ENCODE data around the gene ZNF446.
"Not testable (repeated sequence)": the region's sequence is repeated elsewhere in the genome, so short reads cannot be mapped to it uniquely, and the experiment has no call there.

ZNF446 gene

GRCh38 chr19:58479303-58479702, 3.2 kb downstream of the ZNF446 start:
- no peak overlapping the region for H3K4me3 ChIP-seq (ENCODE audit: control insufficient read depth, low read depth, low read length)
- no peak for TF ChIP-seq CTCF (conservative IDR thresholded peaks at IDR 0.05; ENCODE audit: control insufficient read depth, insufficient read depth, low read depth, low read length)
- no peak for DNase-seq (ENCODE audit: low read depth)

DNA sequence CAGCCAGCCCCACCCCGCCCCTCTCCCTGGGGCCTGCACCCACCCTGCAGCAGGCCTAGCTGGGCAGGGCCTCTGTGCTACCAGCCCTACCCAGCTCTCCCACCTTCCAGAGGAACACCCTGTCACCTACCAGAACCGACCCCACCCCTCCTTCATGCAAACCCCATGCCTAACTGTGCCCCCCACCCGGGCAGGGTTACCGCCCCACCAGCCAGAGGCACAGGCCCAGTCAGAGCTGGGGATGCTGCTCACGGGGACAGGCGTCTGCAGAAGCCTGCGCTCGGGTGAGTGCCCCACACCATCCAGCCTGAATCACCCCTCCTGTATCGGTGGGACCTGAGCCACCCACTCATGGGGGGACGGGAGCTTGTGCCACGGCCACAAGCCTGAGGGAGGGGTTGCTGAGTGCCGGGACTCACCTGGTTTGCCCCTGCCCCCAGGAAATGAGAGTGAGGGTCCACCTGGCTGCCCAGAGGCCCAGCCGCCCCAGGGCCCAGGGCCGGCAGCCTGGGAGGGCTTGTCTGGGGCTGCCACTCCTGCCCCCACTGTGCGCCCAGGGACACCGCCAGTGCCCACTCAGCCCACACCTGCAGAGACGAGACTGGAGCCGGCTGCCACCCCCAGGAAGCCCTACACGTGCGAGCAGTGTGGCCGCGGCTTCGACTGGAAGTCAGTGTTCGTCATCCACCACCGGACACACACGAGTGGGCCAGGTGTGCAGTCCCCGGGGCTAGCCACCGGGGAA, 3.8 kb downstream of the ZNF446 start:
- no peak overlapping the region for H3K4me3 ChIP-seq (ENCODE audit: control insufficient read depth, low read depth, low read length)

GRCh38 chr19:58480481-58480830, 4.3 kb downstream of the ZNF446 start:
- no peak for DNase-seq (ENCODE audit: low read depth)
- H3K4me3 ChIP-seq (ENCODE audit: control insufficient read depth, low read depth, low read length) = no peak overlapping the region
- no peak for TF ChIP-seq CTCF (conservative IDR thresholded peaks at IDR 0.05; ENCODE audit: control insufficient read depth, insufficient read depth, low read depth, low read length)

More for the DNA sequence above, 3.8 kb downstream of the ZNF446 start:
- no peak for TF ChIP-seq CTCF (conservative IDR thresholded peaks at IDR 0.05; ENCODE audit: control insufficient read depth, insufficient read depth, low read depth, low read length)
- no peak for DNase-seq (ENCODE audit: low read depth)

DNA sequence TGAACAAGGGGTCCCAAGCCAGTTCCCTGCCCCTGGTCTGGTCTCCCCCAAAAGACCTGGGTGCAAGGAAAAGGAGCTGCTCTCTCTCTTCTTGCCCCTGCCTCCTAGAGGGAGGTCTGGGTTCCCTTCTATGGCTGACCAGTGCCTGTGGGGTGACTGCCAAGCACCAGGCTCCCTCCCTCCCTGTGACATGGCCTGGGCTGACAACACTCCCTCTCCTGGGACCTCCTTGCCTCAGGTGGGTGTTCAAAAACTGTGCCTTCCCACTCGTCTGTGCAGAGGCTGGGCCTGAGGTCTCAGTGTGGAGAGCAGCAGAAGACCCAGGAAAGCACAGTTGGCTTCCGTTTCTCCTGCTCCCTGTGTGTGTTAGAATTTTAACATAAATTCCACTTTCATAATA, 4.7 kb downstream of the ZNF446 start:
- no peak for TF ChIP-seq CTCF (conservative IDR thresholded peaks at IDR 0.05; ENCODE audit: control insufficient read depth, insufficient read depth, low read depth, low read length)
- H3K4me3 ChIP-seq (ENCODE audit: control insufficient read depth, low read depth, low read length) = no peak overlapping the region
- no peak for DNase-seq (ENCODE audit: low read depth)

- no peak overlapping the region for H3K4me3 ChIP-seq (ENCODE audit: control insufficient read depth, low read depth, low read length)
- no peak for DNase-seq (ENCODE audit: low read depth)
- no peak for TF ChIP-seq CTCF (conservative IDR thresholded peaks at IDR 0.05; ENCODE audit: control insufficient read depth, insufficient read depth, low read depth, low read length)
These were observed 6.2 kb downstream of the ZNF446 start for GRCh38 chr19:58482372-58482771.

GRCh38 chr19:58483776-58484175, 7.6 kb downstream of the ZNF446 start:
- TF ChIP-seq CTCF (conservative IDR thresholded peaks at IDR 0.05; ENCODE audit: control insufficient read depth, insufficient read depth, low read depth, low read length) = no peak
- no peak for DNase-seq (ENCODE audit: low read depth)
- H3K4me3 ChIP-seq (ENCODE audit: control insufficient read depth, low read depth, low read length) = no peak overlapping the region

- not testable (repeated sequence) for H3K4me3 ChIP-seq (ENCODE audit: control insufficient read depth, low read depth, low read length); DNase-seq (ENCODE audit: low read depth)
- TF ChIP-seq CTCF (conservative IDR thresholded peaks at IDR 0.05; ENCODE audit: control insufficient read depth, insufficient read depth, low read depth, low read length) = peak; percentile 4
These were observed 8.2 kb downstream of the ZNF446 start for GRCh38 chr19:58484349-58484748.

All from fibroblast of mammary gland (primary cell).